Stimulated activated CD4-positive, alpha-beta T cell treated with anti-CD3 and anti-CD28 coated beads, TNF-alpha, amount 100 ng/mL, for 1 hour (primary cell): Measurements from ENCODE around the gene NR3C2.

Experiments
- DNase-seq, 3 donors: peaks; one replicate each; pipeline ENCODE4 v3.0.0-alpha.2; 2020; ENCODE audit warnings: low read depth in 3 of 3, low spot score in 1 of 3

NR3C2 gene

DNA sequence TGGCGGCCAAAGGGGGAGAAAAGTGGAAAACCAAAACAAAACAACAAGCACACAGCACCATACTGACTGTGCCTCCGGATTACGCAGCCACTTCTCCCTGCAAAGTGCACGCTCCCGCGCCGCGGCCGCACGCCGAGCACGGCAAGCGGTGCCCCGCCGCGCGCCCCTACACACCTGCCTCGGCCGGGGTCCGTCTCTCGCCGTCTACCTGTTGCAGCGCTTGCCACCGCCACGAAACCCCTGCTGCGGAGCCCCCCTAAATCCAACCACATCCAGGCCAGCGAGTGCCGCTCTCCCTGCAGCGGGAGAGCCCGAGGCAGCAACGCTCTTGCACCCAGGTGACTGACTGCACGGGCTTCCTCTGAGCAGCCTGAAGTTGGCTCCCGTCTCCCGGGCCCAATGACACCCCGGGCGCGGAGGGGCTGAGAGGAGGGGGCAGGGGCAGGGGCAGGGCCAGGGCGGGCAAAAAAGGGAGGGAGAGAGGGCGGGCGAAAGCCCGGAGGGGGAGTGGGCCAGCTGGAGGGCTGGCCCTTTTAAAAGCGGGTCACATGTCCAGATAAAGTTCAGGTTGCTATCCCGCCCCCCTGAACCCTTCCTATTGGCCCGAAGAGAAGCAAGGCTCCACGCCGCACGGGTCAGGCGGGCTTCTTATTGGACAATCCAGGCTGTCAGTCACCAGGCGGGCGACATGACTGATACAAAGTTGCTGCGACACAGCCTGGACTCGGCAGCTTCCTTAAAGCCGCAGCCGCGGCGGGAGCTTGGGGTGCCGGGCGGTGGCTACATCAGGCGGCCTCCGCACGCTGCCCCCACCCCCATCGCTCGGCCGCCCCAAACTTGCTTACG, at the start of gene NR3C2:
Gene NR3C2, minus strand, starts transcription at position 429 of the 846 bp plus-strand sequence.
- peak; percentile 85 to 96 (median 92) for DNase-seq

DNA sequence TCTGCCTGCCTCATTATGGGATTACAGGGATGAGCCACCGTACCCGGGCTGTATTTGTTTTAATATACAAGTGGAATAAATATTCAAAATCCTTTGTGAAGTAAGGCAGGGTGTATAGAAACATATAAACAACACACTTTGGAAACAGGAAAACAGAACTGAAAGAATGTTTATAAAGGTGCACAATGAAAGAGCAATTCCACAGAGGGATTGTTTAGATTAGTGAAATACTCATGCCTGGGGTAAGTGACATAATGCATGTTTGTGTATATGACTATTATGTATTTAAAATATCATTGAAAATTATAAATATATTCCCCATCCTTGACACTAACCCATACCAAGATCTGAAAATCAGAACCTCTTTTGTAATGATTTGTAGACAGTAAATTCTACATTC, 45.0 kb upstream of the NR3C2 start:
- no peak for DNase-seq

DNA sequence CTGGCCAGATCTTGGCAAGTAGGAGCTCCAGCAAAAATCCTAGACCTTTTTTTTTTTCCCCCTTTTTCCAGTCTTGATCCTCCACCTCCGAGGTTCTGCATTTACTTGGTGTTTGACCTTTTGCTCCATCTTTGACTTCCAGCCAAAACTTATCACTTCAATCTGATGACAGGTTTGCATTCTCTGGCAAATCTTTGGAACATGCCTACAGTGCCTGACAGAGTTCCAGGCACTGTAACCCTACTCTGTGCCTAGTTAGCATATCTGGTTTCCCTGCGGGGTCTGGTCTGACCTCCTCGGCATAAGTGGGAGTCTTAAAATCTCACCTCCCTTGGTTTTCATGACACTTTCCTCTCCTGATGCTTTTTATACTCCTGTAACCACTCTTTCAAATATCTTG, 39.4 kb upstream of the NR3C2 start:
- no peak for DNase-seq

DNA sequence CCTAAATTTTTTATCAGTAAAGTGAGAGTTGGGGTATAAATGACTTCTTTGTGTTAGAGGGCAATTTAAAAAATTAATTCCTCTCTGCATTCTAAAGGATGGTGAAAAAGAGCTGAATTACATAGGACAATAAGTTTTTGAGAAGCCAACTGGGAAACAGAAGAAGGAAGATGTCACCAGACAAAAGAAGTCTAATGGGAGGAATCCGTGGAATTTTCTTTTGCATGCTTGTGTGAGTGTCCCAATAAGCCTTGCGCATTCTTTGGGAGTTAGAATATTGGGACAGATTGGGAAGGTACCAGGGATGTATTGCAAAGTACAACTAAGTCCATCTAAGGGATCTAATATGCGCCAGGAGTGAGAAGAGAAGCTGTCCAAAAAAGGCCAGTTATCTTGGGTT, 35.1 kb upstream of the NR3C2 start:
- no peak for DNase-seq

DNA sequence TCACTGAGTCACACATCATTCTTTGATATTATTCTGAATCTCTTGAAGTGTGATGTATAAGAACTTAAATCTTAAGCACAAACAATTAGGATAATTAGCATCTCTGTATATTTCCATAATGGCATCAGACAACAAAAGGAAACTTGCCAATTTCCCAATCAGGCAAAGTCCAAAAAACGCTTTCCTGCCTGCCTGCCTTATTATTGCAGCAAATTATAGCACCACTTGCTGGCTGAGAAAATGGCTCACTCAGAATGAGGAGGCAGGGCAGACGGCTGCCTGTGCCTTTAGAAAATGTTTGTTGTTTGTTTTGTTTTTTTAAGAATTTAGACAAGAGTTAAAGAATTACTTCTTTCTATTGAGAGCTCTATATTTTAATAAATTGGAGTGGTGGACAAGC, 27.7 kb upstream of the NR3C2 start:
- no peak for DNase-seq

DNA sequence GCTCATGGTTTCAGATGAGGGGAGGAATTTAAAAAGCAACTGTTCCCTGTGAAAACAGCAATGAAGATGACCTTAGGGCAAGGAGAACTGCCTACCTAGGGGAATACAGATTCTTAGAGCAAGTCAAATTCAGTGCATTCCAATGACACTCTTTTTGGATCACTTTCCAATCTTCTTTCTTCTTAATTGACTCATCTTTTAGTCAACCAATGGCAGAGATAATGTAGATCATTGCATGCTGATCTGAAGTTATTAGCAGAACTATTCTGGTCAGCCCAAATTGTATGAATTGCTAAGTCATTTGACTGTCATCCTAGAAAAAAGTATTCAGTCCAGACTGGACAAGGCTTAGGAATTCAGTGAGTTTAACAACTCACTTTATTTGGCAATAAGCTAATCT, 12.6 kb upstream of the NR3C2 start:
- no peak for DNase-seq

DNA sequence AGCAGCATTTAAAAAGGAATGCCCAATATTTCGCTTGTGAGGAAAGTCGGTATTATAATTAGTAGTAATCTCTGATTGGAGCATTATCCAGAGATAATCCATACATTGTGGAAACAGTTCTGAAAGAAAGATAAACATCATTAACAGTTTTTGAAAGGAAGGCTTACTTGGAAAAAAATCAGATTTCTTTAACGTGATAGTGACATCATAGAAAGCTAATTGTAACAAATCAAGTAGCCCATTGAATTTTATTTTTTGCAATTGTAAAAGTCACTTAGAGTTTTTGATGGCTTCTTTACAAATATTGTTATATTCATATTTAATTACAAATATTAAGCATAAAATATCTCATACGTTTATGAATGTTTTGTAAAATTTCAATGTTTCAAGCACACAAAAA, 11.6 kb upstream of the NR3C2 start:
- no peak for DNase-seq

DNA sequence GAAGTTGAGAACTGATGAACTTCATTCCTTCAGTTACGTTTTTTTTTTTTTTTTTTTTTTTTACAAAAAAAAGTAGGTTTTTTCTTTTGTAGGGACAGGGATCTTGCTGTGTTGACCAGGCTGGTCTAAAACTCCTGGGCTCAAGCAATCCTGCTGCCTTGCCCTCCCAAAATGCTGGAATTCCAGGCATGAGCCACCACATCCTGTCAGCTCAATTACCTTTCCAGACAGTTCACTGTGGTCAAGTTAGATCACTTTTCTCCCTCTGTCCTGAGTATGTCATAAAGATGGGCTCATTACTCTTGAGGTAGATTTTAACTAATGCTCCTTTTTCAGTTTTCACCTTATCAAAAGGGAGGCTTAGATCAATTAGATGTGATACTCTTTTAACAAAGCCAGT, 10.8 kb upstream of the NR3C2 start:
- DNase-seq = no peak

DNA sequence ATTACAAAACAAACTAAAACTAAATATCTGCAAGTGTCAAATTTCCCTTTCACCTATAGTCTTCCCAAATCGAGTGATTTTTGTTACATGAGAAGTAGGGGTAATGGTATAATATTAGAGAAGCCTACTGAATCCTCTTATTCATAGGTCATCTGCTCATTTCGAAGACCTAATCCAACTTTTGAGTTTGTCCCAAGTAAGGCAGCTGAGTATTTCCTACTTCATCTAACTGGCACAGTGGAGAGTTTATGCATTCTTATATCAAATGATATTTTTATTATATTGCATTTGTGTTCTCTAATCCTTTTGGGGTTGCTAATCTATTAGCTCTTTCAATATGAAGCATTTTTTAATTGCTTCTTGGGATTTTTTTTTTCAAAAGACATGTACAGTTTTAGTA, 7.7 kb upstream of the NR3C2 start:
- no peak for DNase-seq

DNA sequence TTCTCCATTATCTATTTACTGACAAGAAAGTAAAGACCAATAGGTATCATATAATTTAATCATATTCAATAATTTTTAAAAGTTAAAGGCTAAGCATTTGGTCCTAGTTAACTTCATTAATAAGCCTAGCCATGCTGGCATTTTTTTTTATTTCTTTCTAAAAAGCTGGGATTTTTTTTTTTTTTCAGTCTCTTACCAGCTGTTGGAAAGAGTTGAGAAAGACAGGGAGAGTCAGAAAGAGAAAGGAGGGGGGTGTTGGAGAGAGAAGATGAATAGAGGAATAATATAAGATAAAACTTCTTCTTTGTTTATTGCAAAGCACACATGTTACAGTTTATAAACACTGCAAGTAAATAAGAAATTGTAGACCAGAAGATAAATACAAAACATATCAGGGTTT, 5.9 kb upstream of the NR3C2 start:
- DNase-seq = no peak

DNA sequence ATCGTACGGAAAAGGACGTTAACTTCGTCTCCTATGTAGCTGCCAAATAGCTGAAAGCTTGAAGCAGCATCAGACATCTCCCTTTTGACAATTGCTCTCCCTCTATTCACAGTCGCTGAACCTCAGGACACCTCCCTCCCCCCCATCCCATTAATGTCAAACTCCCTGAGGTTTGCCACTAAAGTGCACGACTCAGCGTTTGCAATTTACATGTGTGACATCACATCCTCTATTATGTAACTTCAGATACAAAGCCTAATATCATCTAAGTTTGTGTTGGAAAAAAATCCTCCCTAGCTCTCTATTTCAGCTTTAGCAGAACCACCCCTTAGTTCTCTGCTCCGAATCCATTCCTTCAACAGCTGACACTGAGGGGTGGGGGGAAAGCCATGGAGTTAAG, 5.5 kb upstream of the NR3C2 start:
- no peak for DNase-seq

DNA sequence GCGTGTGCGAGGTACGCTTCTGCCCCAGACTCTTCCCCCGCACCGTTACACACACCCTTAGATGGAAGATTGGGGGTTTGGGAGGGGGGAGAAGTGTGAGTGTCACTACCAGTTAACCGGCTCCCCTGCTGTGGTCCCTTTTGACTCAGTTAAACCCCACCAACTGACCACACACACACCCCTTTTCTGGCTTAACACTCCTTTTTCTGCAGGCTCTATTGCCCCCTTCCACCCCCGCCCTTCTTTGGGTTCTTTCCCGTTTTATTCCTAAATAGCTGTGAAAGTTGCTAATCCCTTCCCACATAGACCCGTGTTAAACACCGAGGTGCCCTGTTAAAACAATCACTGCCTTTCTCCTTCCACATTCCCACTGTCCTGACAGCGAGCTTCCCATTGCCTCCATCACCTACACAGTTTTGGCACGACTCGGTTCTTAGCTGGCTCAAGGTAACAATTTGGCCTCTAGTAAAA, 3.7 kb upstream of the NR3C2 start:
- DNase-seq = no peak

DNA sequence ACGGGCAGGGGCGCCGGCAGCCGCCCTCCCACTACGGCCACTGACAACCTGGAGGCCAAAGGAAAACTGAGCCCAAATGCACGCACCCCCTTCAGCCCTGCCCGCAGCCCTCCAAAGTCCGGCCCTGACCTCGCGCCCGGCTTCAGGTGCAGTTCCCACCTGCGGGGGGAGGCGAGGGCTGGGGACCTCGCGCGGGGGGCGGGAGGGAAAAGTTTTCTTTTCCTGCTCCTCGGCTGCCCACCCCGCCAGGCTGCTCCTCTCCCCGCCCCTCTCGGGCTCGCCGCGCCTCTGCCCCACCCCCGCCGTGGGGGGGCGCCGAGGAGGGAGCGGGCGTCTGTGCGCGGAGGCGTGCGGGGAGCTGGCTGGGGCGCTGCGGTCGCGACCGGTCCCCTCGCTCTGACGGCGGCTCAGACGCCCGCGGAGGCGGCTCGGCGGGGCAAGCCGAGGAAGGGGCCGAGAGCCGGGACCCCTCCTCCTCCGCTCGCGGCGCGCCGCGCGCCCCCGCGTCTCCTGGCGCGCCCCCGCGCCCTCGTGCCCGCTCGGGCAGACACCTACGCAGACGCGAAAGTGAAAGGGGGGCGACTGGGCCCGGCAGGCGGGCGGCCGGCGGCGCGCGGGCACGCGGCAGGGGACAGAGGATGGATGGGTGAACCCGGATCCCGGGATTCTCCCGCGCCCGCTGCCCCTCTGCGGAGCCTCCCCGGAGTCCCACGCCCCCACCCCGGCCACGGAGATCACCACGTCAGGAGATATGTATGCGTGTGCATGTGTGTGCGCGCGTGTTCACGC, 3.1 kb upstream of the NR3C2 start:
- DNase-seq = peak in 2 of 3 donors; percentile 50 to 55

DNA sequence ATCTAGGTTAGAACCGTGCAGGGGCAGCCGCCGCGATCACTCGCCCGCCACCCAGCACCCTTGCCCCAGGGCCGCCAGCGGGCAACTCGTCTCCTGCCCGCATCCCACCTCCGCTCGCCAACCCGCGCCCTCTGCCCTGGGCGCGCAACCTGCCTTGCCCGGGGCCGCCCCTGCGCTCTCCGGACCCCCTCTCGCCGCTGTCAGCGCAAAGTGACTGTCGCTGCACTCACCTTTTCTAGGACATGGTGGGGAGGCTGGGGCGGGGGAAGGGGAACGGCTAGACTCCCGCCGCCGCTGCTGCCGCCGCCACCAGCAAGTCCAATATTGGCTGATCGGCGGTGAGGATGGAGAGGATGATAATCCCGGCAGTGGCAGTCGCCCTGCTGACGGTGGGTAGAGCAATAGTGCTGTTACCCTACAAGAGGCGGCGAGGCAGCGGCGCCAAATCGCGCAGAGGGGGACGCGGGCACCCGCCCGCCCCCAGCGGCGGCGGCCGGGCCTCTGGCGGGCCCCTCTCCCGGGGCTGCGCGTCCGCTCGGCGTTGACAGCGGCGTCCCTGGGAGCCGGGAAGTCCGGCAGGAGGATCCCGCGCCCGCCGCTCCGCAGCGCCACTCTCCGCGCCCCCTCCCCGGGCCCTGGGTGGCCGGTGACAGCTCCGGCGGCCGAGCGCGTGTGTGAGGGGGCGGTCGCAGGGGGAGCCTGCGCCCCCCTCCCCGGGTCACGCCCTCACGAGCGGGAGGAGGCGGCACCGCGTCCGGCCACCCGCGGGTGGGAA, 2.3 kb upstream of the NR3C2 start:
- DNase-seq = peak in 2 of 3 donors; percentile 13 to 15

DNA sequence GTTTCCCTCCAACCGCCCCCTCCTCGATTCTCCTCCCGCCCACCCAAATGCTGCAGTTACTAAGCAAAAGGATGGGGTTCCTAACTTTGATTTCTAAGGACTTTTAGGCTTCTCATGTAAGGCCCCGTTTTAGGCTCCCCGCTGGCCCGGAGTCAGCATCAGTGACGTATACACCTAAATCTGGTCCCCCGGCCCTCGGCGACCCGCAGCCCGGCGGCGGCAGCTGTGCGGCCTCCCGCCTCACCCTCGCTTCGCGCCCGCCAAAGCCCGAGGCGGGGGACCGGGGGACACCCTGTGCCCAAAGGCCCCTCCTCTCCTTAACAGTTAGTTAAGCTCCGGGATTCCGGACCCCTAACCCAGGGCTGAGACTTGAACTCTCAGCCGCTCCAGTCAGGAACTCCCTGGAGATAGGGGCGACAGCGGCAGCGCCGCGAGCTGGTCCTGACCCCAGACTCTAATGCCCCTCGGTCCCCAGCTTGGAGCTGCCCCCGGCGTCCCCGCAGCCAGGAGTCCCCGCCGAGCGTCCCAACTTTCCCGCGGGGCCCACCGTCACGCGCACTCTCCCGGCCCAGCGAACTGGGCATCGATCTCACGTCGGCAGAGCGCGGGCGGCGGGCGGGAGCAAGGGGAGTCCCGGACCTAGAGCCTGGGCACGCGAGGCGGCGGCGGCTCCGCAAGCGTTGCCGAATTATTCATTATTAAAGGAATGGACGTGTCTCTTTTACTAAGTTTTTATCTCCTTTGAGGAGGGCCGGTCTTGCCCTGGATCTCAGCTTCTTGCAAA, 1.5 kb upstream of the NR3C2 start:
- peak in 1 of 3 donors; percentile 18 for DNase-seq

DNA sequence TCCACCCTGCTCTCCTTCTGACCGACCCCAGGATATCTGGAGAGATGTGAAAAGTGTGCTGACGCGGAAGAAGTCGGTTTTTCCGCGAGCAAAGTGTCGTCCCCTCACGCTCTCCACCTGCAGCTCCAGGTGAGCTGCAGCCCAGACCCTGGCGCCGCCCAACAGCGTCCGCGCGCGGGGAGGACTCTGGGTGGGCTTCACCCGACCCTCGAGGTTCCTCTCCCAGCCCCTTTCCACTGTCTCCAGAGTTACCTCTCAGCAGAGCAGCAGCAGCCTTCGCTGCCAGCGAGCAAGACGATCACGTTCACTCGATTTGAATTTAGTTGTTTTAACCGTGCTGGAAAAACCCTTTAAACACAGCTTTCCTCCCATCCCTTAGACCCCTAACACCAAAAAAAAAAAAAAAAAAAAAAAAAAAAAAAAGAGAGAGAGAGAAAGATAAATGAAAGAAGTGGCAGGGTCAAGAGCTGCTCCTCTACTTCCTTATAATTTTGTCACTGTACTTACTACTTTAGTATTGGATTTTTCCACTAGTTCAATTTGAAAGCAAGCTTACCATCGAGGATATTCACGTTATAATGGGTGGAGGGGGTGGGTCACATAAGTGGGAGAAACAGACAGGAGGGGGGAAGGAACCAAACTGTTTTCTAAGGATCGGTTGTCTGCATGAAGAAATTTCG, 758 bp upstream of the NR3C2 start:
- no peak for DNase-seq

DNA sequence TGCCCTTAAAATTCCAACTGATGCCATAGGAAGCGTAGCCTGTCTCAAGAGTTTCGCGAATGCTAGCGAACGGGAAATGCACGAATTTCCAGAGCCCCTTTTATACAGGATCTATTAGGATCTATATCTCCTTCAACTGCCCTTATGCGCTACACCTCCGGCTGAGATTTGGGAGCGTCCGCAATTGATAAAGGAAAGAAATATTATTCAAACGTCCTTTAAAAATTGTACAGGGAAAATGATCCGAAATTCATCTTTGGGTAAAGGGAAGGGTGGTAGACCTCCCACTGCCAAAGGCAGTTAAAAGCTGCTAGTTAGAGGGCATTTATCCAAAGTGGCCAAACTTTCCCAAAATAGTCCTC, 609 bp downstream of the NR3C2 start:
- DNase-seq = no peak

DNA sequence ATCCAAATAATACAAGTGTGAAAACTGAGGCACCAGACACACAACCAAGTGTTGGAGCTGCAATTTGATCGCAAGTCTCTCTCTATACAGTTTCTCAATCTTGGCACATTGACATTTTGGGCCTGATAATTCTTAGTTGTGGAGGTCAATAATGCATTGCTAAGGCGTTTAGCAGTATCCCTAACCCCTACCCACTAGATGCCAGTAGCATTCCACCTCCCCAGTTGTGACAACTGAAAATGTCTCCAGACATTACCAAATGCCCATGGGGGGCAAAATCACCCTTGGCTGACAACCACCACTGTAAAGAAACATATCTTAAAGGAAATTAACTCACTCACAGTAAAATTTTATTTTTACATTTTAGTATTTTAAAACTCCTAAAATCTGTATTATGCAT, 4.2 kb downstream of the NR3C2 start:
- DNase-seq = no peak

DNA sequence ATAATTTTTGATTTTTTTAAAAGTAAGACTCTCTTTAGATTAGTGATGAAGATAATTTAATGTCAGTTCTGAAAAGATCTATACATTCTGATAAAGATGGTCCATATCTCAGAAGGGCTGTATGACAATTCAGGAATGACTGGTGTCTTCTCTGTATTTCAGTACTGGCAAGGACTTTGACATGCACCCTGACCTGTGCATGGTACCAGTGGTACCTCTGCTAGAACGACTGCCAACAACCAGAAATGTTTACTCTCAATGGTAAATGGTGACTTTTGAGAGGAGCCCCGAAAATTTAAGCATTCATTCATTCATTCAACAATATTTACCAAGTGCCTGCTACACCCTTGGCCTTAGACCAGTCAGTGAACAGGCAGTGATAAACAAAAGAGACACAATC, 4.8 kb downstream of the NR3C2 start:
- DNase-seq = no peak

DNA sequence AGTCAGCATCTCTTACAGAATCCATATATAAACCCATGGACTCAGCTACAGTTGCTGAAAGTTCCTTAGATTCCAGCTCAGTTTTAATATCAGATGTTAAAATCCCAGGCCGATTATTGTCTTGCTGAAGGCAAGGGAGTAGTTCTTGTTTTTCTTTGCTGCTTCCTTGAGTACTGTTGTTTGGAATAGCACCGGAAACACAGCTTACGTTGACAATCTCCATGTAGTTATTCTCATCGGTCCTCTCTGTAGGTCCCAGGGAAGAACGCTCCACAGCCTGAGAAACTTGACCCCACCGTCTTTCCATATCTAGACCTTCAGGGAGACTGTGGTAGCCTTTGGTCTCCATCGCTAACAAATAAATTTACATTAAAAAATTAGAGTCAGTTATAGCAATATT, 5.7 kb downstream of the NR3C2 start:
- DNase-seq = no peak
